Activated naive CD4-positive, alpha-beta T cell treated with anti-CD3 and anti-CD28 coated beads for 36 hours (primary cell): Measurements from ENCODE around the gene TCHP. TPM values are rescaled to one million over a fixed set of nuclear protein-coding genes. Genes with fewer than 3 reads are reported as not detected.
A peak's percentile ranks its signal among the peaks of the same experiment; 100 is the strongest.
"Not testable (repeated sequence)": the region's sequence is repeated elsewhere in the genome, so short reads cannot be mapped to it uniquely, and the experiment has no call there.

ENCODE experiments used
- CTCF ChIA-PET: fragments of 350-600 bp; sonication (Branson Sonifier 250); formaldehyde crosslinking; loops from one replicate; lab custom pipeline; 2021; ENCODE audit warnings: antibody characterized with exemption; lab: Charles Lee
- DNase-seq: peaks from one replicate; pipeline ENCODE4 v3.0.0-alpha.2; 2020
- H3K27ac Mint-ChIP-seq: one replicate; pipeline ENCODE4 v1.8.0; 2021; ENCODE audit warnings: mild to moderate bottlenecking, mixed read lengths
- H3K27me3 Mint-ChIP-seq: one replicate; pipeline ENCODE4 v1.8.0; 2021; ENCODE audit warnings: low read depth, mixed read lengths
- H3K36me3 Mint-ChIP-seq: one replicate; pipeline ENCODE4 v1.8.0; 2021; ENCODE audit warnings: low read depth, mixed read lengths
- H3K4me1 Mint-ChIP-seq: one replicate; pipeline ENCODE4 v1.8.0; 2021; ENCODE audit warnings: low read depth, mixed read lengths
- H3K4me3 Mint-ChIP-seq: one replicate; pipeline ENCODE4 v1.8.0; 2021; ENCODE audit warnings: mild to moderate bottlenecking, moderate library complexity, mixed read lengths
- H3K9me3 Mint-ChIP-seq: one replicate; pipeline ENCODE4 v1.8.0; 2021; ENCODE audit warnings: mixed read lengths
- intact Hi-C: fragments of 100-400 bp; cut with micrococcal nuclease; formaldehyde crosslinking; loops from one replicate; pipeline ENCODE4 v1.15.1; 2023
- total RNA-seq, 2 experiments: library from RNA; stranded (reverse); gene quantifications; one replicate each; pipeline ENCODE4 v1.2.3, GENCODE V29; 2021

TCHP gene
- total RNA-seq, 2 experiments from 2014 or later: 19.6 to 20.9 TPM

GRCh38 chr12:109880043-109880931 is 19.8 kb upstream of the TCHP start, which contains the start of gene GLTP:
Gene GLTP, minus strand, starts transcription at chr12:109880541. Its CDS starts 167 bp downstream, at chr12:109880374.
- H3K9me3 Mint-ChIP-seq: no peaks in the 10 kb centered on the region
- H3K4me3 Mint-ChIP-seq: peak within 1 kb of the TSS; percentile 93
- H3K27me3 Mint-ChIP-seq: no peaks in the 10 kb centered on the region
- H3K36me3 Mint-ChIP-seq: no peaks in the 10 kb centered on the region
- intact Hi-C loops: loop anchor here (1.0 to 5.0 kb wide), 6 partner anchors 27 to 362 kb away; partner anchors contain the start of genes FAM222A, MMAB and MVK
- CTCF ChIA-PET: interaction anchor here (1.0 to 2.9 kb wide), 5 partner anchors 26 to 47 kb away, joined by 3 to 16 read pairs (median 4); no protein-coding TSS in a partner anchor
- H3K27ac Mint-ChIP-seq: peak within 1 kb of the TSS; percentile 66
- H3K4me1 Mint-ChIP-seq: peaks cover 42% of the 10 kb centered on the region
- peak; percentile 86 for DNase-seq

DNA sequence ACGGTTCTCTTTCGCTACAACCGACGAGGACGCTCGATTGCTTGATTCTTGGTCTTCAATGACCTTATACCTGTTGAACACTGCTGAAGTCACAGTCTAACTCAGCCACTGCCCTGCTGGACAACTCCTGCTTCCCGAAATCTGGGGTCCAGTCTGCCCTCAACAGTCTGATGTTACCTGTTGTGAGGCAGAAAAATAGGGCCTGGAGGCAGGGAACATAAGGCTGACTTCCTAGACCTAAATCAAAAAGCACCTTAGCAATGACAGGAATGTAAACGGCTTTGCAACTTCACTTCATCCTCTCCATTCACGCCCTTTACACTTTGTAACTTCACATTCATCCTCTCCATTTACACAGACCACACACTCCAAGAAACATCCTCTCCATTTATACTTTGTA is 19.1 kb upstream of the TCHP start:
- H3K27ac Mint-ChIP-seq: peak overlapping the region; percentile 1
- DNase-seq: no peak
- peak overlapping the region; percentile 78 for H3K4me3 Mint-ChIP-seq
- no peaks in the 10 kb centered on the region for H3K9me3 Mint-ChIP-seq
- H3K27me3 Mint-ChIP-seq: no peaks in the 10 kb centered on the region
- H3K4me1 Mint-ChIP-seq: peaks cover 36% of the 10 kb centered on the region
- CTCF ChIA-PET: interaction anchor here (2.9 kb wide), 1 partner anchor 27 kb away, joined by 16 read pairs; no protein-coding TSS in a partner anchor
- intact Hi-C loops: loop anchor here (1.0 to 5.0 kb wide), 6 partner anchors 28 to 363 kb away; partner anchors contain the start of genes FAM222A, MMAB and MVK
- no peaks in the 10 kb centered on the region for H3K36me3 Mint-ChIP-seq

DNA sequence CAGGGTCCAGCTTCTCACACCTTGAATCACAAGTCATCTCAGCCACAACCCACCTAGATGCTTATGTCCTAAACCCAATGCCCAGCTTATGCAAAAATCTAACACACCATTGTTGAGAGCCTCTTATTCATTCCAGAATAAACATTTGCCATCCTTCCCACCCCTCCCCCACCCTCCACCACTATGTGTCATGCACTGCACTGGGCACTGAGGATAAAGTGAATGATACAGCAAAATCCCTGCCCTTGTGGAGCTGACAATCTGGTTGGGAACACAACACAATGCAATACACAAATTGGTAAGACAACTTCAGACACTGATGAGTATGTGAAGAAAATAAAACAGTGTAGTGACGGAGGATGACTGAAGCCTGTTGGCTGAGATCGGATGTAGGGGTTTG is 18.3 kb upstream of the TCHP start:
- Mint-ChIP-seq H3K27ac (no peak overlapping the region), H3K4me3 (peak overlapping the region; percentile 78), H3K4me1 (peaks cover 33% of the 10 kb centered on the region), H3K9me3 (no peaks in the 10 kb centered on the region), H3K27me3 (no peaks in the 10 kb centered on the region), H3K36me3 (no peaks in the 10 kb centered on the region)
- intact Hi-C loops: loop anchor here (5.0 kb wide), 3 partner anchors 169 to 309 kb away; partner anchors contain the start of genes FAM222A, MMAB and MVK
- CTCF ChIA-PET: interaction anchor here (0.6 to 2.9 kb wide), 3 partner anchors 28 to 293 kb away, joined by 3 to 16 read pairs (median 5); no protein-coding TSS in a partner anchor
- no peak for DNase-seq

GRCh38 chr12:109883461-109883860 is 16.6 kb upstream of the TCHP start:
- Mint-ChIP-seq H3K27me3 (no peaks in the 10 kb centered on the region), H3K9me3 (no peaks in the 10 kb centered on the region), H3K4me3 (no peak overlapping the region), H3K36me3 (no peaks in the 10 kb centered on the region), H3K4me1 (peaks cover 33% of the 10 kb centered on the region), H3K27ac (no peak overlapping the region)
- CTCF ChIA-PET: interaction anchor here (0.5 to 2.9 kb wide), 4 partner anchors 30 to 121 kb away, joined by 3 to 16 read pairs (median 4); no protein-coding TSS in a partner anchor
- no peak for DNase-seq
- intact Hi-C loops: loop anchor here (5.0 kb wide), 3 partner anchors 171 to 311 kb away; partner anchors contain the start of genes FAM222A, MMAB and MVK

DNA sequence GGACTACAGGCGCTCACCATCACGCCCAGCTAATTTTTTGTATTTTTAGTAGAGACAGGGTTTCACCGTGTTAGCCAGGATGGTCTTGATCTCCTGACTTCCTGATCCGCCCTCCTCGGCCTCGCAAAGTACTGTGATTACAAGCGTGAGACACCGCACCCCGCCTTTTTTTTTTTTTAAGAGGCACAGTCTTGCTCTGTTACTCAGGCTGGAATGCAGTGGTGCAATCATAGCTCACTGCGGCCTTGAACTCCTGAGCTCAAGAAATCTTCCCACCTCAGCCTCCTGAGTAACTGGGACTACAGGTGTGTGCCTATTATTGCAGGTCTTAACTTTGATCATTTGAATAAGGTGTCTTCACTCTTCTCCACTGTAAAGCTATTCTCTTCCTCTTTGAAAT is 14.5 kb upstream of the TCHP start:
- intact Hi-C loops: no loop called here

GRCh38 chr12:109888179-109889020 is 11.7 kb upstream of the TCHP start:
- intact Hi-C loops: loop anchor here (1.0 kb wide), 2 partner anchors 12 to 93 kb away; partner anchors contain the start of gene TCHP
- no peaks in the 10 kb centered on the region for H3K9me3 Mint-ChIP-seq
- H3K4me1 Mint-ChIP-seq: peaks cover 35% of the 10 kb centered on the region
- peak overlapping the region; percentile 93 for H3K27ac Mint-ChIP-seq
- H3K4me3 Mint-ChIP-seq: peak overlapping the region; percentile 39
- no peaks in the 10 kb centered on the region for H3K27me3 Mint-ChIP-seq
- CTCF ChIA-PET: interaction anchor here (0.6 to 1.7 kb wide), 10 partner anchors 9 to 1604 kb away, joined by 3 to 6 read pairs (median 4); no protein-coding TSS in a partner anchor
- no peaks in the 10 kb centered on the region for H3K36me3 Mint-ChIP-seq
- peak; percentile 73 for DNase-seq

More for the DNA sequence above, 14.5 kb upstream of the TCHP start:
- Mint-ChIP-seq H3K36me3 (no peaks in the 10 kb centered on the region), H3K27me3 (no peaks in the 10 kb centered on the region), H3K27ac (no peak overlapping the region), H3K4me3 (no peak overlapping the region), H3K4me1 (peaks cover 32% of the 10 kb centered on the region), H3K9me3 (no peaks in the 10 kb centered on the region)
- no peak for DNase-seq
- CTCF ChIA-PET: interaction anchor here (0.6 to 1.3 kb wide), 3 partner anchors 26 to 81 kb away, joined by 3 read pairs; no protein-coding TSS in a partner anchor

DNA sequence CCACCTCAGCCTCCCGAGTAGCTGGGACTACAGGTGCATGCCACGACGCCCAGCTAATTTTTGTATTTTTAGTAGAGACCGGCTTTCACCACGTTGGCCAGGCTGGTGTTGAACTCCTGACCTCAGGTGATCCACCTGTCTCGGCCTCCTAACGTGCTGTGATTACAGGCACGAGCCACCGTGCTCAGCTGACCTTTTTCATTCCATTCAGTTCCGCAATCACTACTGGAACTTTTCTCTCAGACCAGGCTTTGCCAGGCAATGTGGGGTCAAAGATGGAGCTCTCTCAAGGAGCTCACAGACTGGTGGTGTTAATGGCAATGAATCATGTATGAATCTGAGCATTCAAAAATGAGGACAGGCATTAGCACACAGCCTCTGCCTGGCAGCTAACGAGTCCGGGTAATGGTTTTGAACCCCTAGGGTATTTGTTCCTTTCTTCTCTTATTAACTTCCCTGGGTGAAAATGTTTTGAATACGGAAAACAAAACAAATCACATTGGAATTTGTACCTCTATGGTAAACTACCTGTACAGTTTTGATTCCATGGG is 9.4 kb upstream of the TCHP start:
- no peak for DNase-seq
- intact Hi-C loops: no loop called here
- CTCF ChIA-PET: interaction anchor here (0.6 kb wide), 1 partner anchor 84 kb away, joined by 3 read pairs; no protein-coding TSS in a partner anchor
- Mint-ChIP-seq H3K4me1 (peaks cover 35% of the 10 kb centered on the region), H3K27ac (no peak overlapping the region), H3K9me3 (no peaks in the 10 kb centered on the region), H3K27me3 (no peaks in the 10 kb centered on the region), H3K4me3 (no peak overlapping the region), H3K36me3 (no peaks in the 10 kb centered on the region)

DNA sequence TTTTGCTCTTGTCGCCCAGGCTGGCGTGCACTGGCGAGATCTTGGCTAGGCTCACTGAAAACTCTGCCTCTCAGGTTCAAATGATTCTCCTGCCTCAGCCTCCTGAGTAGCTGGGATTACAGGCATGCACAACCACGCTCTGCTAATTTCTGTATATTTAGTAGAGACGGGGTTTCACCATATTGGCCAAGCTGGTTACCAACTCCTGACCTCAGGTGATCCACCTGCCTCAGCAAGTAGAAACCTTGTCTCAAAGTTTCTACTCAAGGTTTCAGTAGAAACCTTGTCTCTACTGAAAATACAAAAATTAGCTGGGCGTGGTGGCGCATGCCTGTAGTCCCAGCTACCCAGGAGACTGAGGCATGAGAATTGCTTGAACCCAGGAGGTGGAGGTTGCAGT is 8.3 kb upstream of the TCHP start:
- H3K9me3 Mint-ChIP-seq, H3K27ac Mint-ChIP-seq, CTCF ChIA-PET, H3K4me3 Mint-ChIP-seq, H3K27me3 Mint-ChIP-seq, intact Hi-C loops, DNase-seq, H3K36me3 Mint-ChIP-seq: not testable (repeated sequence)
- peaks cover 35% of the 10 kb centered on the region for H3K4me1 Mint-ChIP-seq

GRCh38 chr12:109892165-109892715 is 7.8 kb upstream of the TCHP start:
- Mint-ChIP-seq H3K9me3 (no peaks in the 10 kb centered on the region), H3K4me3 (no peak overlapping the region), H3K27ac (no peak overlapping the region)

GRCh38 chr12:109892748-109893147 is 7.3 kb upstream of the TCHP start:
- intact Hi-C loops: no loop called here
- Mint-ChIP-seq H3K27me3 (no peaks in the 10 kb centered on the region), H3K9me3 (no peaks in the 10 kb centered on the region), H3K4me1 (peaks cover 30% of the 10 kb centered on the region), H3K27ac (no peak overlapping the region), H3K4me3 (no peak overlapping the region), H3K36me3 (no peaks in the 10 kb centered on the region)
- CTCF ChIA-PET: no interaction called here
- DNase-seq: peak; percentile 29

More at GRCh38 chr12:109892165-109892715, 7.8 kb upstream of the TCHP start:
- no peak for DNase-seq
- no peaks in the 10 kb centered on the region for H3K36me3 Mint-ChIP-seq
- peaks cover 35% of the 10 kb centered on the region for H3K4me1 Mint-ChIP-seq
- intact Hi-C loops: no loop called here
- no peaks in the 10 kb centered on the region for H3K27me3 Mint-ChIP-seq
- CTCF ChIA-PET: no interaction called here
